Suprapubic skin (tissue), 4 donors: ENCODE measurements around the gene LMF1. TPM values are rescaled to one million over a fixed set of nuclear protein-coding genes. Genes with fewer than 3 reads are reported as not detected.

Source experiments
- DNase-seq, 2 donors: peaks; one replicate each; pipeline ENCODE4 v3.0.0-alpha.2; 2019; ENCODE audit warnings: low spot score in 2 of 2
- H3K27ac ChIP-seq: fragments of 200-600 bp; sonication (generic); one replicate; pipeline ENCODE4 v1.5.1; 2019
- H3K27me3 ChIP-seq: fragments of 200-600 bp; sonication (generic); one replicate; pipeline ENCODE4 v1.5.1; 2019
- H3K36me3 ChIP-seq: fragments of 200-600 bp; sonication (generic); one replicate; pipeline ENCODE4 v1.5.1; 2019
- H3K4me1 ChIP-seq: fragments of 200-600 bp; sonication (generic); one replicate; pipeline ENCODE4 v1.5.1; 2019
- H3K4me3 ChIP-seq: fragments of 200-600 bp; sonication (generic); one replicate; pipeline ENCODE4 v1.5.1; 2019; ENCODE audit warnings: mild to moderate bottlenecking
- H3K9me3 ChIP-seq: fragments of 200-600 bp; sonication (generic); one replicate; pipeline ENCODE4 v1.5.1; 2019
- CTCF ChIP-seq, 2 donors: fragments of 200-600 bp in 1 of 2; fragments of 450-650 bp in 1 of 2; sonication (generic) in 1 of 2; IDR thresholded peaks; one replicate each; pipeline ENCODE4 v1.5.1; 2016 to 2019; ENCODE audit warnings: antibody characterized with exemption in 2 of 2, mild to moderate bottlenecking in 1 of 2, moderate library complexity in 1 of 2
- EP300 ChIP-seq: sonication (generic); formaldehyde crosslinking; IDR thresholded peaks from one replicate; pipeline ENCODE4 v1.6.1; 2017; ENCODE audit warnings: antibody characterized with exemption
- POLR2A ChIP-seq, 2 donors: fragments of 450-650 bp; IDR thresholded peaks; one replicate each; pipeline ENCODE4 v1.6.1; 2017; ENCODE audit warnings: antibody characterized with exemption in 2 of 2, mild to moderate bottlenecking in 2 of 2, moderate library complexity in 2 of 2
- POLR2AphosphoS5 ChIP-seq, 3 donors: sonication (generic); formaldehyde crosslinking; IDR thresholded peaks; one replicate each; pipeline ENCODE4 v1.6.1; 2017; ENCODE audit warnings: antibody characterized with exemption in 3 of 3
- WGBS: methylation state at CpG from one replicate; pipeline ENCODE4 v1.1.5; 2018; 5-methylcytosine and 5-hydroxymethylcytosine counted together
- total RNA-seq, 4 donors: library from RNA; depleted of rRNA; stranded (reverse); fragments of >200 nt; gene quantifications; one replicate each; pipeline ENCODE4 v1.1.0, GENCODE V29; 2016

Gene LMF1
- total RNA-seq, 4 donors from 2014 or later: 32.1 to 117 (median 38.0) TPM

GRCh38 chr16:879461-879861 is 91.3 kb downstream of the LMF1 start:
- no peaks in the 10 kb centered on the region for H3K27me3 ChIP-seq
- TF ChIP-seq POLR2AphosphoS5 (IDR thresholded peaks at IDR 0.05): no peak
- TF ChIP-seq CTCF (IDR thresholded peaks at IDR 0.05): no peak
- no peak for TF ChIP-seq EP300
- TF ChIP-seq POLR2A (IDR thresholded peaks at IDR 0.05): no peak
- DNase-seq: no peak
- peaks cover 26% of the 10 kb centered on the region for H3K36me3 ChIP-seq
- 91% methylated on average over 27 of the region's 27 CpGs for WGBS
- no peak overlapping the region for H3K27ac ChIP-seq
- no peaks in the 10 kb centered on the region for H3K4me1 ChIP-seq
- H3K4me3 ChIP-seq: no peak overlapping the region
- H3K9me3 ChIP-seq: no peaks in the 10 kb centered on the region

DNA sequence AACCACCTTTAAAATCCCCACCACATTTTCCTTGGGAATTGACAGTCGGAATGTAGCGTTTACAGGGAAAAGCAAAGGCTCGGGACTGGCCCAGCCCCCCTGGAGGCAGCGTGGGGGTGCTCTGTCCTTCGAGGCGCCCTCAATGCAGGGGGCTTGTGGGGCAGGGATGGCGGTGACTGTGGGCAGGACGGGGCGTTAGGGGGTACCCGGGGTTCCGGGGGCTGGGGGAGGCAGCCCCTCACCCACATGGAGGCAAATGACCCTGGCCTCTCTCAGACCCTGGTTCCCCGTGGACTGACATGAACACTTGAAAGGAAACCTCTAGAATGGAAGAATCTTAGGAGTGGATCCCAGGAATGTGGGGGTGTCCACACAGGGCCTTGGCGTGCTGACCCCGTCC is 91.9 kb downstream of the LMF1 start:
- H3K27ac ChIP-seq: no peak overlapping the region
- no peak overlapping the region for H3K4me3 ChIP-seq
- H3K9me3 ChIP-seq: no peaks in the 10 kb centered on the region
- no peaks in the 10 kb centered on the region for H3K27me3 ChIP-seq
- no peak for DNase-seq
- peaks cover 29% of the 10 kb centered on the region for H3K36me3 ChIP-seq
- TF ChIP-seq CTCF (IDR thresholded peaks at IDR 0.05) (no peak), POLR2A (IDR thresholded peaks at IDR 0.05) (no peak), EP300 (no peak)
- whole genome bisulfite sequencing: 89% methylated on average over 14 of the region's 14 CpGs
- no peaks in the 10 kb centered on the region for H3K4me1 ChIP-seq

GRCh38 chr16:878072-878784 is 92.6 kb downstream of the LMF1 start:
- Histone ChIP-seq H3K27ac (no peak overlapping the region), H3K27me3 (no peaks in the 10 kb centered on the region), H3K36me3 (peaks cover 36% of the 10 kb centered on the region), H3K4me1 (no peaks in the 10 kb centered on the region), H3K9me3 (no peaks in the 10 kb centered on the region), H3K4me3 (no peak overlapping the region)
- no peak for DNase-seq
- 78% methylated on average over 42 of the region's 44 CpGs for WGBS
- no peak for TF ChIP-seq POLR2A (IDR thresholded peaks at IDR 0.05)
- no peak for TF ChIP-seq POLR2AphosphoS5 (IDR thresholded peaks at IDR 0.05)
- no peak for TF ChIP-seq EP300
- no peak for TF ChIP-seq CTCF (IDR thresholded peaks at IDR 0.05)

DNA sequence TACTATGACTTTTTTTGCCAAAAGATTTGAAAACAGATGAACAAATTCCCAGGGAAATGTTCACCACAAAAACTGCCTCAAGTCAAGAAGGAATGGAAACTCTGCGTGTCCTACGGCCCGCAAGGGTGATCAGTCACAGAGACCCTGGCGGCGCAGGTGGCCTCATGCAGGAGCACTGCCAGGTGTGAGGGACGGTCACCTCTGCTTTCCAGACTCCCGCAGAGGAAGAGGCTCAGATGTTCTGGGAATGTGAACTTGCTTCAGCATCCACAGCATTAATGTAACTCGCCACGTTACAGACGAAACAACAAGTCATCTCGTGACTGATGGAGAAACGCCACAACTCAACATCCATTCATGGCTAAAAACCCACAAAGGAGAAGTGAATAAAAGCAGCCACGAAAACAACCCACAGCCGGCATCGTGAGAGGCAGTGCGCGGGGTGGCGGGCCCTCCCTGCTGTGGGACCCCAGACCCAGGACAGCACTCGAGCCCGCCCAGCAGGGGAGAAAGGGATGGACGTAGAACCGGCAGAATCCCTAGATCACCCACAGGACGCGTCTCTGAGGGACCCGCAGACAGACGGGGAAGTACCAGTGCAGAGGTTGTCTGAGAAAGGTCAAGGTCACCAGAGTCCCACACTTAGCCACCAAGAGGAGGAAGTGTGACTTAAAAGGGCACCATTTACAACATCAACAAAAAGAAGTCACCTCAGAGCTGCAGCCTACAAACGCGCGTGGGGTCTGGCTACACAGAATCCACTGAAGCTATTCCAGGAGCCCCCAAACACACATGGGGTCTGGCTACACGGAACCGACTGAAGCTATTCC is 93.3 kb downstream of the LMF1 start:
- H3K27ac ChIP-seq: no peak overlapping the region
- H3K36me3 ChIP-seq: peaks cover 44% of the 10 kb centered on the region
- DNase-seq: no peak
- H3K4me3 ChIP-seq: no peak overlapping the region
- WGBS: 87% methylated on average over 31 of the region's 31 CpGs
- H3K4me1 ChIP-seq: no peaks in the 10 kb centered on the region
- no peaks in the 10 kb centered on the region for H3K9me3 ChIP-seq
- no peaks in the 10 kb centered on the region for H3K27me3 ChIP-seq
- TF ChIP-seq EP300 (no peak), POLR2AphosphoS5 (IDR thresholded peaks at IDR 0.05) (no peak), POLR2A (IDR thresholded peaks at IDR 0.05) (no peak), CTCF (IDR thresholded peaks at IDR 0.05) (no peak)

DNA sequence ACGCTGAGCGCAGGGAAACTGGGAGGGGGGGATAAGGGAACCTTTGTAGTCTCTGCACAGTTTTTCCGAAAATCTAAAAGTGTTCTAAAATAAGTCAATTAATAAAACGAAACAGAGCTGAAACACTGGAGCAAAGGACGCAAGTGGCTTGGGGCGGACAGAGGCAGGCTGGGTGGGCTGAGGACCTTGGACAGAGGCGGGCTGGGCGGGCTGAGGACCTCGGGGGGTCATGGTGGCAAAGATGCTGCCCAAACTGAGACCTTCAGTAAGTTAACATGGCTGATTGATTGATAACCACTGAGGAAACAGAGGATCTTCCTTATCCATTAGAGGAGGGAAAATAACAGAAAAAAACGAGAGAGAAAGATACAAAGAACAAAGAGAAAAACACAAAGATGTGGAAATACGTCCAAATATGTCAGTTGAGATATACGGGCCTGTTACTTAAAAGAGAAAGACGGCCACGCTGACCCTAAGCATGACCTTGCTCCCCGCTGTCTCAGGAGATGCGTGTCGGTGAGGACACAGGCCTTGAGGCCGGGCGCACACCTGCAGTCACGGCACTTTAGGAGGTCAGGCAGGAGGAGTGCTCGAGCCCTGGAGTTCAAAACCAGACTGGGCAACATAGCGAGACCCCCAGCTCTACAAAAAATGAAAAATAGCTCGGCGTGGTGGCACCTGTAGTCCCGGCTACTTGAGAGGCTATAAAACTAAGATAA is 94.1 kb downstream of the LMF1 start:
- H3K36me3 ChIP-seq: peaks cover 48% of the 10 kb centered on the region
- 93% methylated on average over 25 of the region's 25 CpGs for WGBS
- DNase-seq: no peak
- no peak overlapping the region for H3K27ac ChIP-seq
- no peaks in the 10 kb centered on the region for H3K4me1 ChIP-seq
- no peak overlapping the region for H3K4me3 ChIP-seq
- no peaks in the 10 kb centered on the region for H3K27me3 ChIP-seq
- TF ChIP-seq EP300 (no peak), POLR2AphosphoS5 (IDR thresholded peaks at IDR 0.05) (no peak), CTCF (IDR thresholded peaks at IDR 0.05) (no peak), POLR2A (IDR thresholded peaks at IDR 0.05) (no peak)
- no peaks in the 10 kb centered on the region for H3K9me3 ChIP-seq
